GM12878 (cell line): ENCODE data around the gene PPL.

Experiments used
- CTCF ChIP-seq, 3 experiments: IDR thresholded peaks in 2 of 3; conservative IDR thresholded peaks in 1 of 3; 2 replicates each; pipeline ENCODE4 v1.5.1; 2011; ENCODE audit warnings: low read depth in 3 of 3, low read length in 3 of 3, mild to moderate bottlenecking in 3 of 3, control low read depth in 2 of 3, moderate library complexity in 2 of 3, inconsistent platforms in 1 of 3, mixed read lengths in 1 of 3; ENCODE audit not compliant: control insufficient read depth in 2 of 3, insufficient read depth in 1 of 3; ENCODE audit errors: extremely low read depth in 1 of 3
- EZH2 ChIP-seq: IDR thresholded peaks from 2 replicates; pipeline ENCODE4 v1.6.1; 2012; ENCODE audit warnings: low read depth, mild to moderate bottlenecking, control low read depth, inconsistent platforms, low read length, borderline replicate concordance; ENCODE audit not compliant: control insufficient read depth
- JUND ChIP-seq: IDR thresholded peaks from 2 replicates; pipeline ENCODE4 v1.6.1; 2012; ENCODE audit warnings: low read depth, mild to moderate bottlenecking, low read length, improper control_type of control experiment, moderate library complexity
- POLR2A ChIP-seq: IDR thresholded peaks from 2 replicates; pipeline ENCODE4 v1.6.1; 2011; ENCODE audit warnings: low read depth, mild to moderate bottlenecking, low read length
- SIX5 ChIP-seq: IDR thresholded peaks from 2 replicates; pipeline ENCODE4 v1.6.1; 2011; ENCODE audit warnings: mild to moderate bottlenecking, low read depth, low read length, moderate library complexity; ENCODE audit not compliant: severe bottlenecking
- TCF7 ChIP-seq: IDR thresholded peaks from 2 replicates; pipeline ENCODE4 v1.6.1; 2014; ENCODE audit warnings: antibody characterized with exemption, borderline replicate concordance
- YY1 ChIP-seq: IDR thresholded peaks from 2 replicates; pipeline ENCODE4 v1.6.1; 2011; ENCODE audit warnings: low read depth, mild to moderate bottlenecking, low read length
- TF ChIP-seq, protein P1 (sequence below): IDR thresholded peaks from 2 replicates; pipeline ENCODE4 v1.6.1; 2012; ENCODE audit warnings: low read depth, low read length, improper control_type of control experiment
- TF ChIP-seq, protein P2 (sequence below): IDR thresholded peaks from 2 replicates; pipeline ENCODE4 v1.6.1; 2011; ENCODE audit warnings: borderline replicate concordance, low read depth, mild to moderate bottlenecking, moderate library complexity, low read length; ENCODE audit not compliant: insufficient read depth, poor library complexity, severe bottlenecking
- TF ChIP-seq, protein P3 (sequence below): IDR thresholded peaks from 2 replicates; pipeline ENCODE4 v1.6.1; 2012; ENCODE audit warnings: mild to moderate bottlenecking, low read depth, low read length

GRCh38 chr16:4855371-4855770 lies 81.6 kb downstream of the PPL start:
- TF ChIP-seq, protein P1, sequence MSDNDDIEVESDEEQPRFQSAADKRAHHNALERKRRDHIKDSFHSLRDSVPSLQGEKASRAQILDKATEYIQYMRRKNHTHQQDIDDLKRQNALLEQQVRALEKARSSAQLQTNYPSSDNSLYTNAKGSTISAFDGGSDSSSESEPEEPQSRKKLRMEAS, result no peak
- TF ChIP-seq SIX5 (no peak), JUND (no peak), YY1 (no peak), CTCF (IDR thresholded peaks at IDR 0.05 in 2 of 3, conservative IDR thresholded peaks at IDR 0.05 in 1 of 3; ENCODE audit: control insufficient read depth in 2 of 3, extremely low read depth in 1 of 3, insufficient read depth in 1 of 3, low read depth in 3 of 3, low read length in 3 of 3) (no peak), POLR2A (no peak), EZH2 (no peak), TCF7 (no peak)
- TF ChIP-seq, protein P2, sequence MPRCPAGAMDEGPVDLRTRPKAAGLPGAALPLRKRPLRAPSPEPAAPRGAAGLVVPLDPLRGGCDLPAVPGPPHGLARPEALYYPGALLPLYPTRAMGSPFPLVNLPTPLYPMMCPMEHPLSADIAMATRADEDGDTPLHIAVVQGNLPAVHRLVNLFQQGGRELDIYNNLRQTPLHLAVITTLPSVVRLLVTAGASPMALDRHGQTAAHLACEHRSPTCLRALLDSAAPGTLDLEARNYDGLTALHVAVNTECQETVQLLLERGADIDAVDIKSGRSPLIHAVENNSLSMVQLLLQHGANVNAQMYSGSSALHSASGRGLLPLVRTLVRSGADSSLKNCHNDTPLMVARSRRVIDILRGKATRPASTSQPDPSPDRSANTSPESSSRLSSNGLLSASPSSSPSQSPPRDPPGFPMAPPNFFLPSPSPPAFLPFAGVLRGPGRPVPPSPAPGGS, result no peak
- TF ChIP-seq, protein P3, sequence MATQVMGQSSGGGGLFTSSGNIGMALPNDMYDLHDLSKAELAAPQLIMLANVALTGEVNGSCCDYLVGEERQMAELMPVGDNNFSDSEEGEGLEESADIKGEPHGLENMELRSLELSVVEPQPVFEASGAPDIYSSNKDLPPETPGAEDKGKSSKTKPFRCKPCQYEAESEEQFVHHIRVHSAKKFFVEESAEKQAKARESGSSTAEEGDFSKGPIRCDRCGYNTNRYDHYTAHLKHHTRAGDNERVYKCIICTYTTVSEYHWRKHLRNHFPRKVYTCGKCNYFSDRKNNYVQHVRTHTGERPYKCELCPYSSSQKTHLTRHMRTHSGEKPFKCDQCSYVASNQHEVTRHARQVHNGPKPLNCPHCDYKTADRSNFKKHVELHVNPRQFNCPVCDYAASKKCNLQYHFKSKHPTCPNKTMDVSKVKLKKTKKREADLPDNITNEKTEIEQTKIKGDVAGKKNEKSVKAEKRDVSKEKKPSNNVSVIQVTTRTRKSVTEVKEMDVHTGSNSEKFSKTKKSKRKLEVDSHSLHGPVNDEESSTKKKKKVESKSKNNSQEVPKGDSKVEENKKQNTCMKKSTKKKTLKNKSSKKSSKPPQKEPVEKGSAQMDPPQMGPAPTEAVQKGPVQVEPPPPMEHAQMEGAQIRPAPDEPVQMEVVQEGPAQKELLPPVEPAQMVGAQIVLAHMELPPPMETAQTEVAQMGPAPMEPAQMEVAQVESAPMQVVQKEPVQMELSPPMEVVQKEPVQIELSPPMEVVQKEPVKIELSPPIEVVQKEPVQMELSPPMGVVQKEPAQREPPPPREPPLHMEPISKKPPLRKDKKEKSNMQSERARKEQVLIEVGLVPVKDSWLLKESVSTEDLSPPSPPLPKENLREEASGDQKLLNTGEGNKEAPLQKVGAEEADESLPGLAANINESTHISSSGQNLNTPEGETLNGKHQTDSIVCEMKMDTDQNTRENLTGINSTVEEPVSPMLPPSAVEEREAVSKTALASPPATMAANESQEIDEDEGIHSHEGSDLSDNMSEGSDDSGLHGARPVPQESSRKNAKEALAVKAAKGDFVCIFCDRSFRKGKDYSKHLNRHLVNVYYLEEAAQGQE, result no peak
